ENCODE measurements around the gene HSD17B14. TPM values are rescaled to one million over a fixed set of nuclear protein-coding genes. Genes with fewer than 3 reads are reported as not detected.

The HSD17B14 gene
- total and polyA plus RNA-seq, 2 of the 13 experiments (the other 11 are each of a cell fraction or from before 2014, with no cell fraction given), result 0.58 to 1.2 TPM

DNA sequence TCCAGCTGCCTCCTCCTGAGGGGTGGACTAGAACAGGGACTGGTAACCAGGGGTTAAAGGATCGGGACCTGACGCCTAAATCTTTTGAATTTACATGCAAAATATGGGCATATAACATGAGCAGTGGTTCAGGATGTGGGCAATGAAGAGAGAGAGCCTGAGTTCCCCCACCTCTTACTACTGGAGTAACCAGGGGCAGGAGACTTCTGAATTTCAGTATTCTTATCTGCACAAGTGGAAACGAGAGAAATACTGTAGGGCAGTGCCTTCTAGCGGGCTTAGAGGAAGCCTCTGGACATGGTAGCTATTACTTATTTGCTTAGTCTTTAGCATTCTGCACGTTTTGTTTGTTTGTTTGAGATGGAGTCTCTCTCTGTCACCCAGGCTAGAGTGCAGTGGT, 51.8 kb downstream of the HSD17B14 start (continued):
- TF ChIP-seq ZFP36L2 (CRISPR knock-in tag; IDR thresholded peaks at IDR 0.05), result no peak
- peak; percentile 22; the same call in 1 of the 2 replicates for TF ChIP-seq GATAD2A (CRISPR knock-in tag; IDR thresholded peaks at IDR 0.05)
- TF ChIP-seq ATF7 (IDR thresholded peaks at IDR 0.05), result no peak
- TF ChIP-seq ATF7 (CRISPR knock-in tag; IDR thresholded peaks at IDR 0.05), result no peak
- 0 out of 2 replicates have a peak, but pooled peaks have one; percentile 38 for TF ChIP-seq KAT8 (CRISPR knock-in tag; IDR thresholded peaks at IDR 0.05)
- no peak for TF ChIP-seq ZNF740 (CRISPR knock-in tag; IDR thresholded peaks at IDR 0.05)
- 0 out of 2 replicates have a peak, but pooled peaks have one; percentile 29 for TF ChIP-seq SAP130 (CRISPR knock-in tag; IDR thresholded peaks at IDR 0.05; ENCODE audit: low read depth)
- peak; percentile 78; the same call in 1 of the 2 replicates for TF ChIP-seq THAP11 (CRISPR knock-in tag; IDR thresholded peaks at IDR 0.05)
- TF ChIP-seq SOX6 (IDR thresholded peaks at IDR 0.05), result no peak
- peak; percentile 17; the same call in 1 of the 2 replicates for TF ChIP-seq SOX6 (CRISPR knock-in tag; IDR thresholded peaks at IDR 0.05)
- peak; percentile 35; the same call in 1 of the 2 replicates for TF ChIP-seq FOXP4 (CRISPR knock-in tag; IDR thresholded peaks at IDR 0.05)
- TF ChIP-seq POGZ (CRISPR knock-in tag; IDR thresholded peaks at IDR 0.05), result no peak
- TF ChIP-seq, protein P1, sequence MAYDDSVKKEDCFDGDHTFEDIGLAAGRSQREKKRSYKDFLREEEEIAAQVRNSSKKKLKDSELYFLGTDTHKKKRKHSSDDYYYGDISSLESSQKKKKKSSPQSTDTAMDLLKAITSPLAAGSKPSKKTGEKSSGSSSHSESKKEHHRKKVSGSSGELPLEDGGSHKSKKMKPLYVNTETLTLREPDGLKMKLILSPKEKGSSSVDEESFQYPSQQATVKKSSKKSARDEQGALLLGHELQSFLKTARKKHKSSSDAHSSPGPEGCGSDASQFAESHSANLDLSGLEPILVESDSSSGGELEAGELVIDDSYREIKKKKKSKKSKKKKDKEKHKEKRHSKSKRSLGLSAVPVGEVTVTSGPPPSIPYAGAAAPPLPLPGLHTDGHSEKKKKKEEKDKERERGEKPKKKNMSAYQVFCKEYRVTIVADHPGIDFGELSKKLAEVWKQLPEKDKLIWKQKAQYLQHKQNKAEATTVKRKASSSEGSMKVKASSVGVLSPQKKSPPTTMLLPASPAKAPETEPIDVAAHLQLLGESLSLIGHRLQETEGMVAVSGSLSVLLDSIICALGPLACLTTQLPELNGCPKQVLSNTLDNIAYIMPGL (CRISPR knock-in tag; IDR thresholded peaks at IDR 0.05; ENCODE audit: borderline replicate concordance in 1 of 2, low read depth in 1 of 2), result peak in 1 of 2 experiments; percentile 62; a peak in 1 of 4 replicates

All from HepG2 (cell line).